Keratinocyte (primary cell): ENCODE measurements around the gene TCF23. TPM values are rescaled to one million over a fixed set of nuclear protein-coding genes. Genes with fewer than 3 reads are reported as not detected.
A peak's percentile ranks its signal among the peaks of the same experiment; 100 is the strongest.

Experiments used
- DNase-seq: peaks from one replicate; pipeline ENCODE4 v3.0.0-alpha.2; 2011; ENCODE audit warnings: low read depth, missing footprints, low spot score
- FAIRE-seq: peaks from 2 replicates; lab custom pipeline; 2011; peaks lifted over from hg19 to GRCh38; lab: Jason Lieb, UNC
- H2AFZ ChIP-seq: 2 replicates; pipeline ENCODE4 v1.6.0; 2012; ENCODE audit warnings: low read length, control low read depth, inconsistent platforms; ENCODE audit not compliant: control insufficient read depth
- H3K27ac ChIP-seq: 2 replicates; pipeline ENCODE4 v1.5.1; 2011; ENCODE audit warnings: low read length; ENCODE audit not compliant: control insufficient read depth, insufficient read depth
- H3K27me3 ChIP-seq: 3 replicates; pipeline ENCODE4 v1.6.0; 2011; ENCODE audit warnings: low read length; ENCODE audit not compliant: control insufficient read depth, insufficient read depth; ENCODE audit errors: extremely low read depth
- H3K36me3 ChIP-seq, 2 experiments: 2 replicates in 1 of 2; 3 replicates in 1 of 2; pipeline ENCODE4 v1.5.1; 2011; ENCODE audit warnings: low read length in 2 of 2, mild to moderate bottlenecking in 1 of 2; ENCODE audit not compliant: control insufficient read depth in 2 of 2, insufficient read depth in 2 of 2; ENCODE audit errors: extremely low read depth in 1 of 2
- H3K4me1 ChIP-seq: 3 replicates; pipeline ENCODE4 v1.5.1; 2011; ENCODE audit warnings: low read length; ENCODE audit not compliant: control insufficient read depth, insufficient read depth; ENCODE audit errors: extremely low read depth
- H3K4me2 ChIP-seq: 3 replicates; pipeline ENCODE4 v1.6.0; 2011; ENCODE audit warnings: low read depth, low read length; ENCODE audit not compliant: control insufficient read depth, insufficient read depth; ENCODE audit errors: extremely low read depth
- H3K4me3 ChIP-seq, 3 experiments: fragments of 200-600 bp in 1 of 3; sonication (generic) in 1 of 3; 2 replicates in 2 of 3; 3 replicates in 1 of 3; pipeline ENCODE4 v1.5.1; 2011 to 2016; ENCODE audit warnings: low read length in 3 of 3, mild to moderate bottlenecking in 3 of 3, control low read depth in 2 of 3, inconsistent platforms in 1 of 3, low read depth in 1 of 3, mixed read lengths in 1 of 3, mixed run types in 1 of 3, moderate library complexity in 1 of 3; ENCODE audit not compliant: control insufficient read depth in 2 of 3, insufficient read depth in 2 of 3; ENCODE audit errors: extremely low read depth in 1 of 3
- H3K79me2 ChIP-seq: 2 replicates; pipeline ENCODE4 v1.6.0; 2012; ENCODE audit warnings: low read length; ENCODE audit not compliant: control insufficient read depth, insufficient read depth
- H3K9ac ChIP-seq: 3 replicates; pipeline ENCODE4 v1.6.0; 2011; ENCODE audit warnings: low read length; ENCODE audit not compliant: control insufficient read depth, insufficient read depth; ENCODE audit errors: extremely low read depth
- H3K9me1 ChIP-seq: 3 replicates; pipeline ENCODE4 v1.6.0; 2011; ENCODE audit warnings: low read length; ENCODE audit not compliant: control insufficient read depth, insufficient read depth; ENCODE audit errors: extremely low read depth
- H3K9me3 ChIP-seq: 2 replicates; pipeline ENCODE4 v1.5.1; 2012; ENCODE audit warnings: low read depth, low read length; ENCODE audit not compliant: control insufficient read depth
- H4K20me1 ChIP-seq: 3 replicates; pipeline ENCODE4 v1.6.0; 2011; ENCODE audit warnings: low read length; ENCODE audit not compliant: control insufficient read depth, insufficient read depth; ENCODE audit errors: extremely low read depth
- EZH2 ChIP-seq: IDR thresholded peaks from one replicate; pipeline ENCODE4 v1.6.1; 2012; ENCODE audit warnings: inconsistent platforms, mild to moderate bottlenecking, low read length, moderate library complexity
- dilution Hi-C: fragments of 300-500 bp; cut with MboI; formaldehyde crosslinking; loops from one replicate; pipeline ENCODE4 v1.7.0; 2020; ENCODE audit warnings: low sequenced_read_pairs; ENCODE audit not compliant: extremely low pct_ligation_motif_present
- polyA plus RNA-seq, 5 experiments: library from polyadenylated mRNA; depleted of rRNA in 3 of 5; stranded (reverse) in 3 of 5; stranded (forward) in 1 of 5; unstranded in 1 of 5; fragments of >200 nt; gene quantifications; 1 replicate in 1 of 5; 2 replicates in 3 of 5; 3 replicates in 1 of 5; pipeline versions ENCODE4 v1.2.1 to v1.2.3, GENCODE V29; 2011 to 2012; ENCODE audit warnings: missing spikeins in 2 of 5, low read depth in 1 of 5, low replicate concordance in 1 of 5
- TF ChIP-seq, protein P1 (sequence below), 3 experiments: IDR thresholded peaks in 1 of 3; conservative IDR thresholded peaks in 1 of 3; optimal IDR thresholded peaks in 1 of 3; 2 replicates in 2 of 3; 3 replicates in 1 of 3; pipeline versions ENCODE3 to v1.5.1; 2011; ENCODE audit warnings: low read length in 3 of 3, mild to moderate bottlenecking in 3 of 3, moderate library complexity in 2 of 3, control low read depth in 1 of 3, inconsistent platforms in 1 of 3; ENCODE audit not compliant: insufficient read depth in 2 of 3; ENCODE audit errors: extremely low read depth in 1 of 3

Gene TCF23
- polyA plus RNA-seq, 1 donor (not counting 4 experiments of a cell fraction or from before 2014, with no cell fraction given): not detected

- dilution Hi-C loops: no loop called here
- FAIRE-seq: no peak
- no peak for TF ChIP-seq EZH2
- TF ChIP-seq, protein P1, sequence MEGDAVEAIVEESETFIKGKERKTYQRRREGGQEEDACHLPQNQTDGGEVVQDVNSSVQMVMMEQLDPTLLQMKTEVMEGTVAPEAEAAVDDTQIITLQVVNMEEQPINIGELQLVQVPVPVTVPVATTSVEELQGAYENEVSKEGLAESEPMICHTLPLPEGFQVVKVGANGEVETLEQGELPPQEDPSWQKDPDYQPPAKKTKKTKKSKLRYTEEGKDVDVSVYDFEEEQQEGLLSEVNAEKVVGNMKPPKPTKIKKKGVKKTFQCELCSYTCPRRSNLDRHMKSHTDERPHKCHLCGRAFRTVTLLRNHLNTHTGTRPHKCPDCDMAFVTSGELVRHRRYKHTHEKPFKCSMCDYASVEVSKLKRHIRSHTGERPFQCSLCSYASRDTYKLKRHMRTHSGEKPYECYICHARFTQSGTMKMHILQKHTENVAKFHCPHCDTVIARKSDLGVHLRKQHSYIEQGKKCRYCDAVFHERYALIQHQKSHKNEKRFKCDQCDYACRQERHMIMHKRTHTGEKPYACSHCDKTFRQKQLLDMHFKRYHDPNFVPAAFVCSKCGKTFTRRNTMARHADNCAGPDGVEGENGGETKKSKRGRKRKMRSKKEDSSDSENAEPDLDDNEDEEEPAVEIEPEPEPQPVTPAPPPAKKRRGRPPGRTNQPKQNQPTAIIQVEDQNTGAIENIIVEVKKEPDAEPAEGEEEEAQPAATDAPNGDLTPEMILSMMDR (optimal IDR thresholded peaks at IDR 0.05 in 1 of 3, IDR thresholded peaks at IDR 0.05 in 1 of 3, conservative IDR thresholded peaks at IDR 0.05 in 1 of 3; ENCODE audit: extremely low read depth in 1 of 3, insufficient read depth in 2 of 3, low read length in 3 of 3): peak in 1 of 3 experiments; percentile 10
- H3K9me1 ChIP-seq: no peaks in the 10 kb centered on the region
- H3K4me3 ChIP-seq: peak within 1 kb of the TSS; percentile 38 to 52 (median 42)
- H3K79me2 ChIP-seq: no peaks in the 10 kb centered on the region
- H3K9me3 ChIP-seq: no peaks in the 10 kb centered on the region
- no peak within 1 kb of the TSS for H3K9ac ChIP-seq
- no peaks in the 10 kb centered on the region for H3K36me3 ChIP-seq
- H4K20me1 ChIP-seq: no peaks in the 10 kb centered on the region
- H2AFZ ChIP-seq: peak within 1 kb of the TSS; percentile 64
- no peak within 1 kb of the TSS for H3K27ac ChIP-seq
- DNase-seq: no peak
- H3K4me1 ChIP-seq: peaks cover under 1% of the 10 kb centered on the region
- peaks cover 49% of the 10 kb centered on the region for H3K27me3 ChIP-seq
- peak within 1 kb of the TSS; percentile 37 for H3K4me2 ChIP-seq
Measured at GRCh38 chr2:27123302-27124150, 25.3 kb upstream of the TCF23 start, which contains the start of gene ABHD1. ABHD1 (plus strand) TSS chr2:27123815; CDS start chr2:27123949, 134 bp downstream.

GRCh38 chr2:27125104-27125503 is 23.7 kb upstream of the TCF23 start:
- TF ChIP-seq, protein P1 (optimal IDR thresholded peaks at IDR 0.05 in 1 of 3, IDR thresholded peaks at IDR 0.05 in 1 of 3, conservative IDR thresholded peaks at IDR 0.05 in 1 of 3; ENCODE audit: extremely low read depth in 1 of 3, insufficient read depth in 2 of 3, low read length in 3 of 3): no peak
- no peak for TF ChIP-seq EZH2
- no peak overlapping the region for H3K27ac ChIP-seq
- H3K4me2 ChIP-seq: no peak overlapping the region
- H3K9me3 ChIP-seq: no peaks in the 10 kb centered on the region
- no peaks in the 10 kb centered on the region for H3K4me1 ChIP-seq
- peaks cover 3 to 8% of the 10 kb centered on the region in 2 experiments for H3K36me3 ChIP-seq
- no peaks in the 10 kb centered on the region for H3K79me2 ChIP-seq
- no peak overlapping the region for H3K4me3 ChIP-seq
- DNase-seq (no peak), FAIRE-seq (no peak)
- no peak overlapping the region for H2AFZ ChIP-seq
- H3K27me3 ChIP-seq: peaks cover 35% of the 10 kb centered on the region
- no peaks in the 10 kb centered on the region for H4K20me1 ChIP-seq
- no peak overlapping the region for H3K9ac ChIP-seq
- dilution Hi-C loops: no loop called here
- no peaks in the 10 kb centered on the region for H3K9me1 ChIP-seq
